GM21576 (cell line): ENCODE results near the gene FADS6.

ENCODE experiments used
- ATAC-seq: cut with Tn5 transposase; IDR thresholded peaks from one replicate; pipeline ENCODE4 v1.9.1; 2021; ENCODE audit warnings: mild to moderate bottlenecking, moderate library complexity; ENCODE audit not compliant: unreplicated experiment

The FADS6 gene

GRCh38 chr17:74892974-74893911 is at the start of gene FADS6:
TSS of gene FADS6 (minus strand) at chr17:74893633. CDS start at chr17:74893595, 38 bp downstream.
- ATAC-seq, result no peak

- ATAC-seq, result no peak
Observed at GRCh38 chr17:74941128-74941725, 47.8 kb upstream of the FADS6 start.

- ATAC-seq, result no peak
Observed at GRCh38 chr17:74939534-74939933, 46.1 kb upstream of the FADS6 start.

GRCh38 chr17:74938194-74938950 is 44.9 kb upstream of the FADS6 start:
- ATAC-seq, result no peak

- ATAC-seq, result no peak
Observed at GRCh38 chr17:74937064-74938051, 43.9 kb upstream of the FADS6 start.

- ATAC-seq, result no peak
Observed at GRCh38 chr17:74936470-74936799, 43.0 kb upstream of the FADS6 start.

GRCh38 chr17:74935585-74936469 is 42.4 kb upstream of the FADS6 start, which contains the start of gene OTOP3:
TSS of gene OTOP3 (plus strand) at chr17:74935898. CDS start at chr17:74935922, 24 bp downstream.
- no peak for ATAC-seq

GRCh38 chr17:74935048-74935447 is 41.6 kb upstream of the FADS6 start:
- no peak for ATAC-seq

- no peak for ATAC-seq
Observed at GRCh38 chr17:74930535-74931036, 37.2 kb upstream of the FADS6 start.

GRCh38 chr17:74928786-74929185 is 35.4 kb upstream of the FADS6 start:
- ATAC-seq, result no peak

- no peak for ATAC-seq
Observed at GRCh38 chr17:74925242-74925641, 31.8 kb upstream of the FADS6 start.

GRCh38 chr17:74924250-74924948 is 31.0 kb upstream of the FADS6 start, which contains the start of gene OTOP2:
TSS of gene OTOP2 (plus strand) at chr17:74924273. CDS start at chr17:74924633, 360 bp downstream.
- ATAC-seq, result no peak

GRCh38 chr17:74923538-74924249 is 30.3 kb upstream of the FADS6 start:
- ATAC-seq, result no peak

- no peak for ATAC-seq
Observed at GRCh38 chr17:74922694-74923537, 29.5 kb upstream of the FADS6 start, which contains the start of gene USH1G. TSS of gene USH1G (minus strand) at chr17:74923255. CDS start at chr17:74923073, 182 bp downstream.

GRCh38 chr17:74922172-74922571 is 28.7 kb upstream of the FADS6 start:
- ATAC-seq, result no peak

- ATAC-seq, result no peak
Observed at GRCh38 chr17:74921769-74922168, 28.3 kb upstream of the FADS6 start.
